B cell (primary cell): Measurements from ENCODE around the gene ANKLE2. TPM values are rescaled to one million over a fixed set of nuclear protein-coding genes. Genes with fewer than 3 reads are reported as not detected.

Source experiments
- ATAC-seq: fragments of 200-7000 bp; cut with Tn5 transposase; one replicate; pipeline ENCODE4 v1.10.0; 2021; ENCODE audit warnings: low read depth, mild to moderate bottlenecking, moderate number of reproducible peaks, moderate library complexity
- CTCF ChIA-PET: fragments of 350-600 bp; sonication (Branson Sonifier 250); formaldehyde crosslinking; loops from one replicate; lab custom pipeline; 2021; ENCODE audit warnings: antibody characterized with exemption, inconsistent platforms; lab: Charles Lee
- POLR2A ChIA-PET: fragments of 350-600 bp; sonication (Branson Sonifier 250); formaldehyde crosslinking; loops from one replicate; lab custom pipeline; 2021; ENCODE audit warnings: antibody characterized with exemption; lab: Charles Lee
- DNase-seq: peaks from one replicate; pipeline ENCODE4 v3.0.0; 2013
- H2AFZ ChIP-seq: 2 replicates; pipeline ENCODE4 v1.6.1; 2012; ENCODE audit warnings: mild to moderate bottlenecking, low read depth, low read length; ENCODE audit not compliant: insufficient read depth, poor library complexity, severe bottlenecking
- H3K27ac ChIP-seq, 2 donors: 1 replicate in 1 of 2; 2 replicates in 1 of 2; pipeline ENCODE4 v1.5.1; 2012 to 2013; ENCODE audit warnings: low read length in 2 of 2, mild to moderate bottlenecking in 2 of 2, moderate library complexity in 1 of 2
- H3K27me3 ChIP-seq, 4 experiments: fragments of 200-600 bp in 1 of 4; sonication (generic) in 1 of 4; replicated peaks in 1 of 4; 1 replicate in 2 of 4; 2 replicates in 2 of 4; pipeline versions ENCODE4 v1.6.1 to v1.7.0; 2013 to 2016; ENCODE audit warnings: low read length in 3 of 4, mild to moderate bottlenecking in 2 of 4, mixed read lengths in 1 of 4, moderate library complexity in 1 of 4; ENCODE audit not compliant: insufficient read depth in 4 of 4, control insufficient read depth in 3 of 4; ENCODE audit errors: control extremely low read depth in 1 of 4
- H3K36me3 ChIP-seq, 2 experiments: replicated peaks in 1 of 2; 1 replicate in 1 of 2; 2 replicates in 1 of 2; pipeline versions ENCODE4 v1.6.1 to v1.7.1; 2013; ENCODE audit warnings: low read length in 1 of 2; ENCODE audit not compliant: insufficient read depth in 2 of 2, control insufficient read depth in 1 of 2; ENCODE audit errors: control extremely low read depth in 1 of 2, extremely low read depth in 1 of 2
- H3K4me1 ChIP-seq, 2 donors: fragments of 200-600 bp in 1 of 2; sonication (generic) in 1 of 2; 1 replicate in 1 of 2; 2 replicates in 1 of 2; pipeline versions ENCODE4 v1.5.1 to v1.6.1; 2013 to 2017; ENCODE audit warnings: low read length in 2 of 2; ENCODE audit not compliant: control insufficient read depth in 2 of 2, insufficient read depth in 2 of 2
- H3K4me2 ChIP-seq: replicated peaks from 2 replicates; pipeline ENCODE3; 2012; ENCODE audit warnings: mild to moderate bottlenecking, low read depth, low read length; ENCODE audit not compliant: poor library complexity, severe bottlenecking
- H3K4me3 ChIP-seq, 5 experiments: fragments of 200-600 bp in 1 of 5; sonication (generic) in 1 of 5; 1 replicate in 3 of 5; 2 replicates in 2 of 5; pipeline versions ENCODE4 v1.5.1 to v1.7.0; 2011 to 2016; ENCODE audit warnings: low read length in 4 of 5, mild to moderate bottlenecking in 4 of 5, low read depth in 2 of 5, control low read depth in 1 of 5, moderate library complexity in 1 of 5; ENCODE audit not compliant: insufficient read depth in 1 of 5; ENCODE audit errors: control extremely low read depth in 1 of 5, extremely low read depth in 1 of 5
- H3K79me2 ChIP-seq: fragments of 200-600 bp; sonication (generic); one replicate; pipeline ENCODE4 v1.6.0; 2016; ENCODE audit warnings: low read length; ENCODE audit not compliant: control insufficient read depth, insufficient read depth
- H3K9ac ChIP-seq: fragments of 200-600 bp; sonication (generic); 2 replicates; pipeline ENCODE4 v1.6.1; 2017; ENCODE audit warnings: mild to moderate bottlenecking, low read length, moderate library complexity
- H3K9me3 ChIP-seq, 3 donors: one replicate each; pipeline versions ENCODE4 v1.6.1 to v1.7.1; 2013; ENCODE audit warnings: low read length in 2 of 3; ENCODE audit not compliant: control insufficient read depth in 2 of 3, insufficient read depth in 1 of 3; ENCODE audit errors: control extremely low read depth in 1 of 3
- H4K20me1 ChIP-seq: 2 replicates; pipeline ENCODE4 v1.6.0; 2012; ENCODE audit warnings: mild to moderate bottlenecking, low read length; ENCODE audit not compliant: insufficient read depth, control insufficient read depth, poor library complexity, severe bottlenecking
- H3K27ac Mint-ChIP-seq: one replicate; pipeline ENCODE4 v1.8.0; 2021; ENCODE audit warnings: mixed read lengths
- H3K27me3 Mint-ChIP-seq: one replicate; pipeline ENCODE4 v1.8.0; 2021; ENCODE audit warnings: mixed read lengths
- H3K4me1 Mint-ChIP-seq: one replicate; pipeline ENCODE4 v1.8.0; 2021; ENCODE audit warnings: mixed read lengths
- H3K4me3 Mint-ChIP-seq: one replicate; pipeline ENCODE4 v1.8.0; 2021; ENCODE audit warnings: mixed read lengths
- H3K9me3 Mint-ChIP-seq: one replicate; pipeline ENCODE4 v1.8.0; 2022; ENCODE audit warnings: mixed read lengths; ENCODE audit not compliant: insufficient read depth
- CTCF ChIP-seq: fragments of 200-600 bp; IDR thresholded peaks from one replicate; pipeline ENCODE4 v1.8.0; 2022; ENCODE audit warnings: antibody characterized with exemption, mild to moderate bottlenecking
- EZH2 ChIP-seq: IDR thresholded peaks from 2 replicates; pipeline ENCODE4 v1.6.1; 2012; ENCODE audit warnings: borderline replicate concordance, low read depth, mild to moderate bottlenecking, moderate library complexity, low read length; ENCODE audit not compliant: insufficient read depth, poor library complexity, severe bottlenecking
- WGBS: methylation state at CpG from one replicate; pipeline ENCODE4 v1.1.5; 2013; ENCODE audit warnings: missing lambda C conversion rate; ENCODE audit not compliant: insufficient coverage; 5-methylcytosine and 5-hydroxymethylcytosine counted together
- intact Hi-C: fragments of 100-400 bp; cut with micrococcal nuclease; formaldehyde crosslinking; loops from one replicate; pipeline ENCODE4 v1.10.0; 2022
- polyA plus RNA-seq: library from polyadenylated mRNA; depleted of rRNA; stranded (reverse); fragments of >200 nt; gene quantifications from 2 replicates; pipeline ENCODE4 v1.2.3, GENCODE V29; 2012
- total RNA-seq, 2 donors: library from RNA; stranded (reverse); fragments of 120-200 nt in 1 of 2; gene quantifications; 1 replicate in 1 of 2; 2 replicates in 1 of 2; pipeline versions ENCODE4 v1.2.3 to v1.2.4, GENCODE V29; 2013 to 2022

The ANKLE2 gene
- total and polyA plus RNA-seq, 2 donors (not counting 1 experiment from before 2014, with no cell fraction given): 105 to 148 TPM

- under 1% methylated on average over 52 of the region's 55 CpGs for WGBS
- TF ChIP-seq EZH2 (no peak), CTCF (no peak)
- ATAC-seq: no peak
- Histone ChIP-seq H2AFZ (peak overlapping the region; percentile 75), H3K79me2 (peaks cover 36% of the 10 kb centered on the region), H4K20me1 (peaks cover 13% of the 10 kb centered on the region), H3K4me3 (peak overlapping the region in 4 of 5 experiments; percentile 29 to 64 (median 60)), H3K9me3 (no peaks in the 10 kb centered on the region), H3K36me3 (no peaks in the 10 kb centered on the region), H3K4me1 (peaks cover 8 to 12% of the 10 kb centered on the region in 2 donors), H3K27ac (peak overlapping the region in 1 of 2 donors; percentile 56), H3K4me2 (peak overlapping the region; percentile 87), H3K9ac (peak overlapping the region; percentile 68), H3K27me3 (no peaks in the 10 kb centered on the region)
- no peaks in the 10 kb centered on the region for H3K27me3 Mint-ChIP-seq
- H3K4me1 Mint-ChIP-seq: peaks cover 20% of the 10 kb centered on the region
- DNase-seq: no peak
- intact Hi-C loops: loop anchor here (1.0 to 5.0 kb wide), 3 partner anchors 23 to 200 kb away; partner anchors contain the start of genes CHFR and PGAM5
- H3K27ac Mint-ChIP-seq: peak overlapping the region; percentile 71
- POLR2A ChIA-PET: no interaction called here
- H3K9me3 Mint-ChIP-seq: no peaks in the 10 kb centered on the region
- CTCF ChIA-PET: no interaction called here
- peak overlapping the region; percentile 87 for H3K4me3 Mint-ChIP-seq
These were observed 74.8 kb downstream of the ANKLE2 start for GRCh38 chr12:132686825-132687210.

GRCh38 chr12:132685400-132685799 is 76.2 kb downstream of the ANKLE2 start:
- WGBS: 81% methylated on average over 3 of the region's 5 CpGs
- H3K27ac Mint-ChIP-seq: peak overlapping the region; percentile 75
- no peak for TF ChIP-seq CTCF
- no peak for TF ChIP-seq EZH2
- ATAC-seq (no peak), DNase-seq (no peak)
- no peak overlapping the region for H3K9ac ChIP-seq
- H3K79me2 ChIP-seq: peaks cover 50% of the 10 kb centered on the region
- H3K9me3 Mint-ChIP-seq: no peaks in the 10 kb centered on the region
- POLR2A ChIA-PET: no interaction called here
- no peaks in the 10 kb centered on the region for H3K27me3 ChIP-seq
- H3K4me1 Mint-ChIP-seq: peaks cover 20% of the 10 kb centered on the region
- no peak overlapping the region for H2AFZ ChIP-seq
- no peaks in the 10 kb centered on the region for H3K9me3 ChIP-seq
- H3K27ac ChIP-seq: no peak overlapping the region
- H3K4me3 ChIP-seq: no peak overlapping the region
- H3K4me3 Mint-ChIP-seq: peak overlapping the region; percentile 75
- H3K4me1 ChIP-seq: peaks cover 8 to 12% of the 10 kb centered on the region in 2 donors
- H3K36me3 ChIP-seq: no peaks in the 10 kb centered on the region
- H3K4me2 ChIP-seq: peak overlapping the region; percentile 2
- H4K20me1 ChIP-seq: peaks cover 13% of the 10 kb centered on the region
- intact Hi-C loops: loop anchor here (5.0 kb wide), 1 partner anchor 202 kb away; the partner anchor contains the start of gene CHFR
- CTCF ChIA-PET: no interaction called here
- H3K27me3 Mint-ChIP-seq: no peaks in the 10 kb centered on the region
